GM12891 (cell line): Measurements from ENCODE around the gene ZC3H14.

ENCODE experiments used
- POLR2A ChIP-seq: IDR thresholded peaks from 2 replicates; pipeline ENCODE4 v1.6.1; 2011; ENCODE audit warnings: low read depth, low read length, control low read depth
- POLR2AphosphoS5 ChIP-seq: IDR thresholded peaks from 2 replicates; pipeline ENCODE4 v1.6.1; 2011; ENCODE audit warnings: low read depth, low read length, control low read depth
- TAF1 ChIP-seq: IDR thresholded peaks from 2 replicates; pipeline ENCODE4 v1.6.1; 2011; ENCODE audit warnings: low read depth, low read length, control low read depth

DNA sequence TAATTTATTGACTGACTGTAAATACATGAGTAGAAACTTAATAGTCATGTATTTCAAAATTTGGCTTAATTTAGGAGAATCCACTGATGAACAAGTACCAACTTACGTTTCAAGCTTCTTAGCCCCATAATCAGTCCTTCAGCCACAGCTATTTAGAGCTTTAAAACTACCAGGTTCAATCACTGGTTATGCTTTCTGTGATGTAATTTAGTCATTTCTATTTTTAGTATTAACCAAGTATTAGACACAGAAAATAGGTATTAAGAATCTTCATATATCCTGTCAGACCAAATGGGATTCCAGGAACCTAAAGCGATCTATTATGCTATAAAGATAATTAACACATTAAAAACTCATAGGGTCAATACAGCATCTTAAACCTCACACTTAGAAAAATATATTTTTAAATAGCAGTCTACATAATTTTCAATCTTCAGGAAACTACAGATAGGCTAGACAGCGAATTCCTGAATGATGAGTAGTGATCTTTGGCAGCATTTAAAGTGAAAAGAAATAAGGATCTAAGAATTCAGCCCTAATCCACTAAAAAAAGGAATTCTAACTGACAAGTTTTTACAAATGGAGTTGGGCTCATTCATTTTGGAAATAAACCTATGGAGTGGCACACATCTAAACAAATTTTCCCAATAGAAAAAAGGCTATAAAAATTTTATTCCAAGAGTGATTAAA, 51.5 kb downstream of the ZC3H14 start:
- TF ChIP-seq POLR2AphosphoS5, result no peak
- TF ChIP-seq POLR2A, result no peak
- TF ChIP-seq TAF1, result no peak
